Neural cell (in vitro differentiated cells): ENCODE data around the gene MXI1.

ENCODE experiments used
- EP300 ChIP-seq: fragments of 450-650 bp; conservative IDR thresholded peaks from 2 replicates; pipeline ENCODE4 v1.6.1; 2014; ENCODE audit warnings: antibody characterized with exemption, mild to moderate bottlenecking, moderate library complexity; ENCODE audit not compliant: poor library complexity, severe bottlenecking
- EZH2 ChIP-seq: fragments of 200-600, 300-800 bp; shearing (Covaris generic), sonication (generic); IDR thresholded peaks from 2 replicates; pipeline ENCODE4 v1.6.1; 2014; ENCODE audit warnings: antibody characterized with exemption, low read length, borderline replicate concordance, mild to moderate bottlenecking; ENCODE audit not compliant: insufficient read depth, poor library complexity, severe bottlenecking
- POLR2AphosphoS5 ChIP-seq: IDR thresholded peaks from 2 replicates; pipeline ENCODE4 v1.6.1; 2012
- SMC3 ChIP-seq: fragments of 450-650 bp; conservative IDR thresholded peaks from 2 replicates; pipeline ENCODE4 v1.6.1; 2014; ENCODE audit warnings: antibody characterized with exemption, mild to moderate bottlenecking, moderate library complexity; ENCODE audit not compliant: poor library complexity
- TAF1 ChIP-seq: IDR thresholded peaks from 2 replicates; pipeline ENCODE4 v1.6.1; 2012; ENCODE audit warnings: low read depth
- TF ChIP-seq, protein P1 (sequence below): fragments of 450-650 bp; IDR thresholded peaks from 2 replicates; pipeline ENCODE4 v1.5.1; 2014; ENCODE audit warnings: antibody characterized with exemption, mild to moderate bottlenecking, moderate library complexity; ENCODE audit not compliant: poor library complexity, severe bottlenecking
- TF ChIP-seq, protein P2 (sequence below): IDR thresholded peaks from 2 replicates; pipeline ENCODE4 v1.6.1; 2012; ENCODE audit warnings: borderline replicate concordance

DNA sequence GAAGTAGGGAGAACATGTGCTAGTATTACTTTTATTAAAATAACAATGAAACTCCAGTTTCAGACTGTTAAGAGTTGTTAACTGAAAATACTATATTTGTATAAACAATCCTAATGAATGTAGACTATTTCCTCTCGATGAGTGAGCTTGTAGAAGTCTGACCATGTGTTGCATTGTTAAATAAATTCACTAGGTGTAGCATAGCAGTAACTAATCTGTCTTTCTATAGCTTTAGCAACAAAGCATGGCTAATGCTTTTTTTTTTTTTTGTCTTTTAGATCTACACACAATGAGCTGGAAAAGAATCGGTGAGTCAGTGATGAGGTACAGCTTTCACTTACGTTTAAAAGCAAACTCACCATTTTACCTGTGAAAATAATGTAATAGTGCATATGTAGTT, 37.1 kb downstream of the MXI1 start:
- no peak for TF ChIP-seq EZH2
- TF ChIP-seq, protein P1, sequence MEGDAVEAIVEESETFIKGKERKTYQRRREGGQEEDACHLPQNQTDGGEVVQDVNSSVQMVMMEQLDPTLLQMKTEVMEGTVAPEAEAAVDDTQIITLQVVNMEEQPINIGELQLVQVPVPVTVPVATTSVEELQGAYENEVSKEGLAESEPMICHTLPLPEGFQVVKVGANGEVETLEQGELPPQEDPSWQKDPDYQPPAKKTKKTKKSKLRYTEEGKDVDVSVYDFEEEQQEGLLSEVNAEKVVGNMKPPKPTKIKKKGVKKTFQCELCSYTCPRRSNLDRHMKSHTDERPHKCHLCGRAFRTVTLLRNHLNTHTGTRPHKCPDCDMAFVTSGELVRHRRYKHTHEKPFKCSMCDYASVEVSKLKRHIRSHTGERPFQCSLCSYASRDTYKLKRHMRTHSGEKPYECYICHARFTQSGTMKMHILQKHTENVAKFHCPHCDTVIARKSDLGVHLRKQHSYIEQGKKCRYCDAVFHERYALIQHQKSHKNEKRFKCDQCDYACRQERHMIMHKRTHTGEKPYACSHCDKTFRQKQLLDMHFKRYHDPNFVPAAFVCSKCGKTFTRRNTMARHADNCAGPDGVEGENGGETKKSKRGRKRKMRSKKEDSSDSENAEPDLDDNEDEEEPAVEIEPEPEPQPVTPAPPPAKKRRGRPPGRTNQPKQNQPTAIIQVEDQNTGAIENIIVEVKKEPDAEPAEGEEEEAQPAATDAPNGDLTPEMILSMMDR = no peak
- TF ChIP-seq, protein P2, sequence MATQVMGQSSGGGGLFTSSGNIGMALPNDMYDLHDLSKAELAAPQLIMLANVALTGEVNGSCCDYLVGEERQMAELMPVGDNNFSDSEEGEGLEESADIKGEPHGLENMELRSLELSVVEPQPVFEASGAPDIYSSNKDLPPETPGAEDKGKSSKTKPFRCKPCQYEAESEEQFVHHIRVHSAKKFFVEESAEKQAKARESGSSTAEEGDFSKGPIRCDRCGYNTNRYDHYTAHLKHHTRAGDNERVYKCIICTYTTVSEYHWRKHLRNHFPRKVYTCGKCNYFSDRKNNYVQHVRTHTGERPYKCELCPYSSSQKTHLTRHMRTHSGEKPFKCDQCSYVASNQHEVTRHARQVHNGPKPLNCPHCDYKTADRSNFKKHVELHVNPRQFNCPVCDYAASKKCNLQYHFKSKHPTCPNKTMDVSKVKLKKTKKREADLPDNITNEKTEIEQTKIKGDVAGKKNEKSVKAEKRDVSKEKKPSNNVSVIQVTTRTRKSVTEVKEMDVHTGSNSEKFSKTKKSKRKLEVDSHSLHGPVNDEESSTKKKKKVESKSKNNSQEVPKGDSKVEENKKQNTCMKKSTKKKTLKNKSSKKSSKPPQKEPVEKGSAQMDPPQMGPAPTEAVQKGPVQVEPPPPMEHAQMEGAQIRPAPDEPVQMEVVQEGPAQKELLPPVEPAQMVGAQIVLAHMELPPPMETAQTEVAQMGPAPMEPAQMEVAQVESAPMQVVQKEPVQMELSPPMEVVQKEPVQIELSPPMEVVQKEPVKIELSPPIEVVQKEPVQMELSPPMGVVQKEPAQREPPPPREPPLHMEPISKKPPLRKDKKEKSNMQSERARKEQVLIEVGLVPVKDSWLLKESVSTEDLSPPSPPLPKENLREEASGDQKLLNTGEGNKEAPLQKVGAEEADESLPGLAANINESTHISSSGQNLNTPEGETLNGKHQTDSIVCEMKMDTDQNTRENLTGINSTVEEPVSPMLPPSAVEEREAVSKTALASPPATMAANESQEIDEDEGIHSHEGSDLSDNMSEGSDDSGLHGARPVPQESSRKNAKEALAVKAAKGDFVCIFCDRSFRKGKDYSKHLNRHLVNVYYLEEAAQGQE = no peak
- TF ChIP-seq TAF1 = no peak
- no peak for TF ChIP-seq SMC3
- no peak for TF ChIP-seq POLR2AphosphoS5
- no peak for TF ChIP-seq EP300
